A549 (cell line): ENCODE data around the gene IL4R. TPM values are rescaled to one million over a fixed set of nuclear protein-coding genes. Genes with fewer than 3 reads are reported as not detected.

ENCODE experiments used
- ATAC-seq, 2 experiments: fragments of 200-7000 bp in 1 of 2; fragments of >200 bp in 1 of 2; cut with Nextera tagmentation in 1 of 2; cut with Tn5 transposase in 1 of 2; 3 replicates each; pipeline versions ENCODE4 v1.8.0 to v1.9.1; 2018 to 2020; ENCODE audit warnings: mild to moderate bottlenecking in 1 of 2, moderate library complexity in 1 of 2
- CTCF ChIA-PET: fragments of 300-600 bp; sonication (Branson Sonifier 250); formaldehyde crosslinking; extraction: SDS; loops from one replicate; lab custom pipeline; 2021; ENCODE audit warnings: antibody characterized with exemption, inconsistent platforms; lab: Yijun Ruan, JAX
- POLR2A ChIA-PET: fragments of 350-600 bp; formaldehyde crosslinking; extraction: SDS; loops from one replicate; lab custom pipeline; 2021; ENCODE audit warnings: antibody characterized with exemption, inconsistent platforms; lab: Yijun Ruan, JAX
- DNase-seq, 2 experiments: peaks; one replicate each; pipeline versions ENCODE4 v3.0.0 to v3.0.0-alpha.2; 2011 to 2016; ENCODE audit warnings: low read depth in 1 of 2, low spot score in 1 of 2
- FAIRE-seq: peaks from 2 replicates; lab custom pipeline; 2011; peaks lifted over from hg19 to GRCh38; lab: Jason Lieb, UNC
- H3K27ac ChIP-seq, 2 experiments: fragments of >200 bp; sonication (Bioruptor Twin); formaldehyde crosslinking; 3 replicates each; pipeline ENCODE4 v1.5.1; 2016 to 2017
- H3K4me1 ChIP-seq: fragments of >200 bp; sonication (Bioruptor Twin); formaldehyde crosslinking; 3 replicates; pipeline ENCODE4 v1.6.1; 2016
- H3K4me2 ChIP-seq: fragments of >200 bp; sonication (Bioruptor Twin); formaldehyde crosslinking; 3 replicates; pipeline ENCODE4 v1.6.1; 2016
- H3K4me3 ChIP-seq: fragments of >200 bp; sonication (Bioruptor Twin); formaldehyde crosslinking; 3 replicates; pipeline ENCODE4 v1.5.1; 2016
- H3K9me3 ChIP-seq: fragments of >200 bp; sonication (Bioruptor Twin); formaldehyde crosslinking; 3 replicates; pipeline ENCODE4 v1.6.1; 2016
- CBX2 ChIP-seq: fragments of 200-600 bp; sonication (generic); IDR thresholded peaks from 2 replicates; pipeline ENCODE4 v1.6.1; 2016; ENCODE audit warnings: low read depth, mild to moderate bottlenecking, borderline replicate concordance
- CEBPB ChIP-seq, 2 experiments: fragments of >200 bp in 1 of 2; sonication (Bioruptor Twin) in 1 of 2; formaldehyde crosslinking in 1 of 2; IDR thresholded peaks; 2 replicates each; pipeline ENCODE4 v1.6.1; 2012 to 2016
- CHD2 ChIP-seq: fragments of 150-350 bp; IDR thresholded peaks from 2 replicates; pipeline ENCODE4 v1.6.1; 2014; ENCODE audit warnings: low read length; ENCODE audit not compliant: partially characterized antibody
- EHMT2 ChIP-seq: fragments of 200-600 bp; sonication (generic); IDR thresholded peaks from 2 replicates; pipeline ENCODE4 v1.6.1; 2016; ENCODE audit warnings: antibody characterized with exemption, low read depth, mild to moderate bottlenecking, moderate library complexity
- EP300 ChIP-seq, 2 experiments: fragments of >200 bp; sonication (Bioruptor Twin); formaldehyde crosslinking; IDR thresholded peaks; 2 replicates in 1 of 2; 3 replicates in 1 of 2; pipeline ENCODE4 v1.6.1; 2016 to 2017
- FOSB ChIP-seq: fragments of 250-450 bp; sonication (Bioruptor Pico); IDR thresholded peaks from 2 replicates; pipeline ENCODE4 v1.5.0; 2020; ENCODE audit warnings: mild to moderate bottlenecking, moderate library complexity
- FOXS1 ChIP-seq: fragments of 250-450 bp; sonication (Bioruptor Pico); IDR thresholded peaks from 2 replicates; pipeline ENCODE4 v1.5.0; 2020; ENCODE audit warnings: mild to moderate bottlenecking, moderate library complexity
- HDAC2 ChIP-seq: fragments of 200-600 bp; sonication (generic); IDR thresholded peaks from 2 replicates; pipeline ENCODE4 v1.6.1; 2016
- HOXA7 ChIP-seq: fragments of 250-450 bp; sonication (Bioruptor Pico); IDR thresholded peaks from 2 replicates; pipeline ENCODE4 v1.5.0; 2020; ENCODE audit warnings: mild to moderate bottlenecking, moderate library complexity
- HOXB13 ChIP-seq: fragments of 250-450 bp; sonication (Bioruptor Pico); IDR thresholded peaks from 2 replicates; pipeline ENCODE4 v1.5.0; 2020; ENCODE audit warnings: low read depth, mild to moderate bottlenecking, moderate library complexity
- HOXB5 ChIP-seq: fragments of 250-450 bp; sonication (Bioruptor Pico); IDR thresholded peaks from 2 replicates; pipeline ENCODE4 v1.5.0; 2020; ENCODE audit warnings: mild to moderate bottlenecking, moderate library complexity
- JUNB ChIP-seq: fragments of >200 bp; sonication (Bioruptor Twin); formaldehyde crosslinking; IDR thresholded peaks from 2 replicates; pipeline ENCODE4 v1.6.1; 2016
- KDM1A ChIP-seq: fragments of 200-600 bp; sonication (generic); IDR thresholded peaks from 2 replicates; pipeline ENCODE4 v1.6.1; 2016; ENCODE audit warnings: low read depth, mild to moderate bottlenecking
- KDM5A ChIP-seq: fragments of 200-600 bp; sonication (generic); IDR thresholded peaks from 2 replicates; pipeline ENCODE4 v1.6.1; 2016; ENCODE audit warnings: antibody characterized with exemption, mild to moderate bottlenecking
- MAFK ChIP-seq: fragments of 450-650 bp; IDR thresholded peaks from 2 replicates; pipeline ENCODE4 v1.6.1; 2014; ENCODE audit not compliant: partially characterized antibody
- PHF8 ChIP-seq: fragments of 200-600 bp; sonication (generic); IDR thresholded peaks from 2 replicates; pipeline ENCODE4 v1.6.1; 2016; ENCODE audit warnings: low read depth, mild to moderate bottlenecking, antibody characterized with exemption, moderate library complexity, borderline replicate concordance
- RAD21 ChIP-seq, 2 experiments: fragments of >200 bp in 1 of 2; sonication (Bioruptor Twin) in 1 of 2; formaldehyde crosslinking in 1 of 2; IDR thresholded peaks in 1 of 2; conservative IDR thresholded peaks in 1 of 2; 2 replicates in 1 of 2; 3 replicates in 1 of 2; pipeline ENCODE4 v1.6.1; 2012 to 2018; ENCODE audit warnings: inconsistent platforms in 1 of 2
- RFX5 ChIP-seq: fragments of 450-650 bp; IDR thresholded peaks from 2 replicates; pipeline ENCODE4 v1.7.1; 2014; ENCODE audit warnings: antibody characterized with exemption, mild to moderate bottlenecking, moderate library complexity
- RNF2 ChIP-seq: fragments of 200-600 bp; sonication (generic); IDR thresholded peaks from 2 replicates; pipeline ENCODE4 v1.6.1; 2016; ENCODE audit warnings: low read depth, mild to moderate bottlenecking, antibody characterized with exemption, moderate library complexity, borderline replicate concordance
- SREBF2 ChIP-seq: fragments of 450-650 bp; IDR thresholded peaks from 2 replicates; pipeline ENCODE4 v1.6.1; 2014; ENCODE audit warnings: mild to moderate bottlenecking, moderate library complexity
- TFCP2L1 ChIP-seq: fragments of 250-450 bp; sonication (Bioruptor Pico); IDR thresholded peaks from 2 replicates; pipeline ENCODE4 v1.5.0; 2021; ENCODE audit warnings: mild to moderate bottlenecking
- ZFP36 ChIP-seq: fragments of 450-650 bp; IDR thresholded peaks from 2 replicates; pipeline ENCODE4 v1.6.1; 2014; ENCODE audit warnings: borderline replicate concordance; ENCODE audit not compliant: partially characterized antibody
- ZSCAN20 ChIP-seq: fragments of 250-450 bp; sonication (Bioruptor Pico); IDR thresholded peaks from 2 replicates; pipeline ENCODE4 v1.8.0; 2022; ENCODE audit warnings: mild to moderate bottlenecking, moderate library complexity
- WGBS: methylation state at CpG from one replicate; pipeline ENCODE4 v1.1.6; 2017; ENCODE audit errors: missing lambda C conversion rate; 5-methylcytosine and 5-hydroxymethylcytosine counted together
- polyA plus RNA-seq, 4 experiments: library from polyadenylated mRNA; depleted of rRNA in 3 of 4; stranded (reverse); fragments of >200 nt; fragmentation: RNase III in 1 of 4; extraction: RNeasy Plus Mini Kit Qiagen cat#74134 plus additional on column Dnase treatment in 1 of 4; gene quantifications; 2 replicates in 3 of 4; 3 replicates in 1 of 4; pipeline ENCODE4 v1.2.3, GENCODE V29; 2011 to 2017
- TF ChIP-seq, protein P1 (sequence below): fragments of >200 bp; sonication (Bioruptor Twin); formaldehyde crosslinking; IDR thresholded peaks from 2 replicates; pipeline ENCODE4 v1.6.1; 2016
- TF ChIP-seq, protein P2 (sequence below): fragments of 200-600 bp; sonication (generic); IDR thresholded peaks from 2 replicates; pipeline ENCODE4 v1.6.1; 2016; ENCODE audit warnings: antibody characterized with exemption, mild to moderate bottlenecking, moderate library complexity
- TF ChIP-seq, protein P3 (sequence below): fragments of 450-650 bp; IDR thresholded peaks from 2 replicates; pipeline ENCODE4 v1.6.1; 2014; ENCODE audit warnings: antibody characterized with exemption

Gene IL4R
- polyA plus RNA-seq, 2 of the 4 experiments (the other 2 are of a cell fraction), result 14.4 to 19.3 TPM

DNA sequence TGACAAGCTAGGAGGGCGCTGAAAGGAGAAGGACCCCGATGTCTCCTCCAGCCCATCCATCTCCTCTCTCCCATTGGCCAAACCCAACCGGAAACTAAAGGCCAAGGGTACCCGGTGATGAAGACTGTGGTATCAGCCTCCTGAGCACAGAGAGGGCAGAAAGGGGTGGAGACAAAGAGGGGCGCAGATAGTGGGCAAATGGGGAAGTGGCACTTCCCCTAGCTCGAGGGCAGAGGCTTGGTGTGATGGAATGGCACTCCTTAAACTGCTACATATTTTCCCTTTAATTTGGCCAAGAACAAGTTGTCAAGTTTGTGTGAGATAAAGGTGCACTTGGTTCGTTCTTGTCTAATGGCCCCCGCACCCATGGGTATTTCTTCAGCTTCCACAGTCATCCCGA lies 27.8 kb downstream of the IL4R start:
- H3K4me3 ChIP-seq, result no peak overlapping the region
- ChIA-PET POLR2A (no interaction called here), CTCF (interaction anchor here (1.1 to 4.0 kb wide), 4 partner anchors 9 to 107 kb away, joined by 4 to 18 read pairs (median 6); no protein-coding TSS in a partner anchor)
- H3K4me1 ChIP-seq, result no peaks in the 10 kb centered on the region
- H3K27ac ChIP-seq, result no peak overlapping the region
- FAIRE-seq (no peak), ATAC-seq (no peak), DNase-seq (no peak)
- no peak for TF ChIP-seq HOXB13 (CRISPR knock-in tag)
- no peak for TF ChIP-seq RNF2
- no peak for TF ChIP-seq CBX2
- no peak for TF ChIP-seq SREBF2
- TF ChIP-seq FOSB (CRISPR knock-in tag), result no peak
- no peak for TF ChIP-seq MAFK
- TF ChIP-seq FOXS1 (CRISPR knock-in tag), result no peak
- no peak for TF ChIP-seq RFX5
- no peak for TF ChIP-seq TFCP2L1 (CRISPR knock-in tag)
- TF ChIP-seq, protein P1, sequence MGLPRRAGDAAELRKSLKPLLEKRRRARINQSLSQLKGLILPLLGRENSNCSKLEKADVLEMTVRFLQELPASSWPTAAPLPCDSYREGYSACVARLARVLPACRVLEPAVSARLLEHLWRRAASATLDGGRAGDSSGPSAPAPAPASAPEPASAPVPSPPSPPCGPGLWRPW, result no peak
- TF ChIP-seq ZSCAN20 (CRISPR knock-in tag), result no peak
- TF ChIP-seq, protein P2, sequence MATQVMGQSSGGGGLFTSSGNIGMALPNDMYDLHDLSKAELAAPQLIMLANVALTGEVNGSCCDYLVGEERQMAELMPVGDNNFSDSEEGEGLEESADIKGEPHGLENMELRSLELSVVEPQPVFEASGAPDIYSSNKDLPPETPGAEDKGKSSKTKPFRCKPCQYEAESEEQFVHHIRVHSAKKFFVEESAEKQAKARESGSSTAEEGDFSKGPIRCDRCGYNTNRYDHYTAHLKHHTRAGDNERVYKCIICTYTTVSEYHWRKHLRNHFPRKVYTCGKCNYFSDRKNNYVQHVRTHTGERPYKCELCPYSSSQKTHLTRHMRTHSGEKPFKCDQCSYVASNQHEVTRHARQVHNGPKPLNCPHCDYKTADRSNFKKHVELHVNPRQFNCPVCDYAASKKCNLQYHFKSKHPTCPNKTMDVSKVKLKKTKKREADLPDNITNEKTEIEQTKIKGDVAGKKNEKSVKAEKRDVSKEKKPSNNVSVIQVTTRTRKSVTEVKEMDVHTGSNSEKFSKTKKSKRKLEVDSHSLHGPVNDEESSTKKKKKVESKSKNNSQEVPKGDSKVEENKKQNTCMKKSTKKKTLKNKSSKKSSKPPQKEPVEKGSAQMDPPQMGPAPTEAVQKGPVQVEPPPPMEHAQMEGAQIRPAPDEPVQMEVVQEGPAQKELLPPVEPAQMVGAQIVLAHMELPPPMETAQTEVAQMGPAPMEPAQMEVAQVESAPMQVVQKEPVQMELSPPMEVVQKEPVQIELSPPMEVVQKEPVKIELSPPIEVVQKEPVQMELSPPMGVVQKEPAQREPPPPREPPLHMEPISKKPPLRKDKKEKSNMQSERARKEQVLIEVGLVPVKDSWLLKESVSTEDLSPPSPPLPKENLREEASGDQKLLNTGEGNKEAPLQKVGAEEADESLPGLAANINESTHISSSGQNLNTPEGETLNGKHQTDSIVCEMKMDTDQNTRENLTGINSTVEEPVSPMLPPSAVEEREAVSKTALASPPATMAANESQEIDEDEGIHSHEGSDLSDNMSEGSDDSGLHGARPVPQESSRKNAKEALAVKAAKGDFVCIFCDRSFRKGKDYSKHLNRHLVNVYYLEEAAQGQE, result no peak
- no peak for TF ChIP-seq PHF8
- no peak for TF ChIP-seq EP300 (IDR thresholded peaks at IDR 0.05)
- no peak for TF ChIP-seq JUNB
- no peak for TF ChIP-seq HDAC2
- TF ChIP-seq HOXB5 (CRISPR knock-in tag), result no peak
- no peak overlapping the region for H3K4me2 ChIP-seq
- H3K9me3 ChIP-seq, result no peaks in the 10 kb centered on the region
- 83% methylated on average over 9 of the region's 9 CpGs for WGBS

DNA sequence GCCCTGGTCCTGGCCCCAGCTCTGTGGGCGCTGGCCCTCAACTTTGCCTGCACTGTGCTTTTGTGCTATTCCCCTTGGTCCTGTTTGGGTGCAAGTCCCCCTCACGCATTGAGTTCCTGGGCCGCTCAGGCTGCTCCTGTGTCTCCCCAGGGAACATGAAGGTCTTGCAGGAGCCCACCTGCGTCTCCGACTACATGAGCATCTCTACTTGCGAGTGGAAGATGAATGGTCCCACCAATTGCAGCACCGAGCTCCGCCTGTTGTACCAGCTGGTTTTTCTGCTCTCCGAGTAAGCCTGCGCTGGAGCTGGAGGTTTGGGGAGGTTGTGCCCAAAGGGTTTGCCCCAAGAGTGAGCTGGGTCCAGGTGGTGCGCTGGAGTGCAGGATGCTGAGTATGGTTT lies 28.2 kb downstream of the IL4R start:
- no peak for FAIRE-seq
- no peak for TF ChIP-seq RAD21 (conservative IDR thresholded peaks at IDR 0.05 in 1 of 2, IDR thresholded peaks at IDR 0.05 in 1 of 2)
- TF ChIP-seq, protein P3, sequence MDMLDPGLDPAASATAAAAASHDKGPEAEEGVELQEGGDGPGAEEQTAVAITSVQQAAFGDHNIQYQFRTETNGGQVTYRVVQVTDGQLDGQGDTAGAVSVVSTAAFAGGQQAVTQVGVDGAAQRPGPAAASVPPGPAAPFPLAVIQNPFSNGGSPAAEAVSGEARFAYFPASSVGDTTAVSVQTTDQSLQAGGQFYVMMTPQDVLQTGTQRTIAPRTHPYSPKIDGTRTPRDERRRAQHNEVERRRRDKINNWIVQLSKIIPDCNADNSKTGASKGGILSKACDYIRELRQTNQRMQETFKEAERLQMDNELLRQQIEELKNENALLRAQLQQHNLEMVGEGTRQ, result no peak
- TF ChIP-seq RFX5, result no peak
- no peak for TF ChIP-seq KDM1A
- no peak for TF ChIP-seq KDM5A
- ATAC-seq, result no peak
- H3K4me3 ChIP-seq, result no peak overlapping the region
- WGBS, result 95% methylated on average over 9 of the region's 11 CpGs
- H3K4me2 ChIP-seq, result no peak overlapping the region
- H3K4me1 ChIP-seq, result no peaks in the 10 kb centered on the region
- DNase-seq, result no peak
- H3K27ac ChIP-seq, result no peak overlapping the region
- no peaks in the 10 kb centered on the region for H3K9me3 ChIP-seq
- CTCF ChIA-PET, result interaction anchor here (1.1 to 1.5 kb wide), 3 partner anchors 8 to 107 kb away, joined by 4 to 8 read pairs (median 4); no protein-coding TSS in a partner anchor
- POLR2A ChIA-PET, result no interaction called here

DNA sequence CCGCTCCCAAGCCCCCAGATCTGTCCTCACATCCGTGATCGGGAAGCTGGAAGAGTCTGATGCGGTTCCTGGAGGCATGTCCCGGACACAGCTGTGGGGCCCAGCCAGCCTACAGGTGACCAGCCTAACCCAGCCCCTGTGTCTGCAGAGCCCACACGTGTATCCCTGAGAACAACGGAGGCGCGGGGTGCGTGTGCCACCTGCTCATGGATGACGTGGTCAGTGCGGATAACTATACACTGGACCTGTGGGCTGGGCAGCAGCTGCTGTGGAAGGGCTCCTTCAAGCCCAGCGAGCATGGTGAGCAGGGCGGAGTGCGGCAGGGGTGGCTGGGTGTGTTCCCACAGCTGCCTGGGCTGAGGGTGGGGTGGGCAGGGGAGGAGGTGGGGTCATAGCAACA lies 30.9 kb downstream of the IL4R start:
- 94% methylated on average over 8 of the region's 15 CpGs for WGBS
- Histone ChIP-seq H3K9me3 (no peaks in the 10 kb centered on the region), H3K4me3 (no peak overlapping the region), H3K4me2 (no peak overlapping the region), H3K27ac (no peak overlapping the region), H3K4me1 (no peaks in the 10 kb centered on the region)
- POLR2A ChIA-PET, result no interaction called here
- CTCF ChIA-PET, result interaction anchor here (1.1 to 2.4 kb wide), 5 partner anchors 10 to 110 kb away, joined by 4 to 9 read pairs (median 7); no protein-coding TSS in a partner anchor
- DNase-seq (no peak), FAIRE-seq (no peak), ATAC-seq (no peak)
- TF ChIP-seq RAD21 (conservative IDR thresholded peaks at IDR 0.05 in 1 of 2, IDR thresholded peaks at IDR 0.05 in 1 of 2), result no peak
- TF ChIP-seq HOXA7 (CRISPR knock-in tag), result no peak
- no peak for TF ChIP-seq CHD2
- TF ChIP-seq TFCP2L1 (CRISPR knock-in tag), result no peak
- no peak for TF ChIP-seq ZFP36
- no peak for TF ChIP-seq EHMT2
- TF ChIP-seq CEBPB (IDR thresholded peaks at IDR 0.05), result no peak
